OCI-LY1 (cell line): Measurements from ENCODE around the gene DTX2.
"Not testable (repeated sequence)": the region's sequence is repeated elsewhere in the genome, so short reads cannot be mapped to it uniquely, and the experiment has no call there.

Experiments used
- H2AFZ ChIP-seq: fragments of 200-600 bp; sonication (generic), shearing (Covaris generic); 2 replicates; pipeline ENCODE4 v1.6.0; 2014; ENCODE audit warnings: antibody characterized with exemption, mild to moderate bottlenecking, low read length
- H3F3A ChIP-seq: fragments of 200-600 bp; sonication (generic), shearing (Covaris generic); 2 replicates; pipeline ENCODE4 v1.6.0; 2014; ENCODE audit warnings: mild to moderate bottlenecking, antibody characterized with exemption, low read length, moderate library complexity; ENCODE audit not compliant: insufficient read depth
- H3K27ac ChIP-seq: fragments of 200-600 bp; sonication (generic); 2 replicates; pipeline ENCODE4 v1.5.1; 2014; ENCODE audit warnings: low read length, mixed run types, mild to moderate bottlenecking, low read depth; ENCODE audit not compliant: poor library complexity, severe bottlenecking
- H3K27me3 ChIP-seq: fragments of 200-600 bp; sonication (generic); 2 replicates; pipeline ENCODE4 v1.6.0; 2014; ENCODE audit warnings: antibody characterized with exemption, mild to moderate bottlenecking, low read length, moderate library complexity; ENCODE audit not compliant: insufficient read depth
- H3K36me3 ChIP-seq: fragments of 200-600 bp; sonication (generic); 2 replicates; pipeline ENCODE4 v1.6.1; 2014; ENCODE audit warnings: mild to moderate bottlenecking, antibody characterized with exemption, low read length, moderate library complexity, mixed read lengths; ENCODE audit not compliant: insufficient read depth
- H3K4me1 ChIP-seq: fragments of 200-600 bp; sonication (generic); 2 replicates; pipeline ENCODE4 v1.5.1; 2014; ENCODE audit warnings: mild to moderate bottlenecking, low read length, moderate library complexity; ENCODE audit not compliant: insufficient read depth, severe bottlenecking
- H3K4me2 ChIP-seq: fragments of 200-600 bp; sonication (generic), shearing (Covaris generic); 2 replicates; pipeline ENCODE4 v1.6.1; 2014; ENCODE audit warnings: low read length
- H3K4me3 ChIP-seq: fragments of 200-600 bp; sonication (generic); 2 replicates; pipeline ENCODE4 v1.5.1; 2014; ENCODE audit warnings: low read length, low read depth, mild to moderate bottlenecking, mixed read lengths; ENCODE audit not compliant: poor library complexity, severe bottlenecking
- H3K79me2 ChIP-seq: fragments of 200-600 bp; shearing (Covaris generic); 2 replicates; pipeline ENCODE4 v1.6.1; 2016; ENCODE audit warnings: mixed run types, low read length, mixed read lengths; ENCODE audit not compliant: insufficient read depth
- H3K9ac ChIP-seq: fragments of 200-600 bp; sonication (generic), shearing (Covaris generic); 2 replicates; pipeline ENCODE4 v1.6.1; 2014; ENCODE audit warnings: mild to moderate bottlenecking, low read length, mixed read lengths
- H3K9me2 ChIP-seq: fragments of 200-600 bp; sonication (generic), shearing (Covaris generic); 2 replicates; pipeline ENCODE4 v1.6.1; 2014; ENCODE audit warnings: low read depth, mild to moderate bottlenecking, low read length, mixed read lengths
- H3K9me3 ChIP-seq: fragments of 200-600 bp; shearing (Covaris generic); 2 replicates; pipeline ENCODE4 v1.6.1; 2014; ENCODE audit warnings: low read length, mixed read lengths
- H4K20me1 ChIP-seq: fragments of 200-600 bp; sonication (generic), shearing (Covaris generic); 2 replicates; pipeline ENCODE4 v1.6.0; 2016; ENCODE audit warnings: mild to moderate bottlenecking, low read length; ENCODE audit not compliant: insufficient read depth

The DTX2 gene

GRCh38 chr7:76471556-76472221, 10.2 kb downstream of the DTX2 start:
- H3F3A ChIP-seq, H3K27ac ChIP-seq, H3K4me1 ChIP-seq, H3K9me2 ChIP-seq, H2AFZ ChIP-seq, H3K9me3 ChIP-seq, H3K36me3 ChIP-seq, H3K27me3 ChIP-seq, H3K79me2 ChIP-seq, H4K20me1 ChIP-seq, H3K9ac ChIP-seq, H3K4me2 ChIP-seq, H3K4me3 ChIP-seq: not testable (repeated sequence)

DNA sequence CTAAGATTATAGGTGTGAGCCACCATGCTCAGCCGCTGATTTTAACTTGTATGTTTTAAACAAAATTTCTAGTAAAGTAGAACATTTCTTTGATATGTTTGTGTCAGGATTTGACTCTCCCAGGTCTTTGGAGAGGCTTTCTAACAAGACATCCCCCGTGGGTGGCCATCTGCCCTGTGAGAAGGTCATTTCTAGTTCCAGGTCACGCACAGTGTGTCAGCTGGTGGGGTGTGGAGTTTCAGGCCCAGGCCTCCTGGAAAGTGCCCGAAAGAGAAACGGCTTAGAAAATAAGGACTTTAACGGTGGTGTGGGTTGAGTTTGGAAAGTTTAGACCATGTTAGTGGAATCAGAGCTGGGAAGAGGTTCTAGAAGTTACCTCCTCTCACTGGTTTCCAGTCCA, 11.6 kb downstream of the DTX2 start:
- not testable (repeated sequence) for H3K36me3 ChIP-seq, H4K20me1 ChIP-seq, H3K4me2 ChIP-seq, H3K27me3 ChIP-seq, H3K9me2 ChIP-seq, H3K4me3 ChIP-seq, H3K79me2 ChIP-seq, H3K27ac ChIP-seq, H2AFZ ChIP-seq, H3K9ac ChIP-seq, H3F3A ChIP-seq, H3K9me3 ChIP-seq, H3K4me1 ChIP-seq

GRCh38 chr7:76476280-76476679, 14.8 kb downstream of the DTX2 start:
- H3F3A ChIP-seq, H3K9me2 ChIP-seq, H3K4me3 ChIP-seq, H4K20me1 ChIP-seq, H3K36me3 ChIP-seq, H3K9ac ChIP-seq, H3K4me1 ChIP-seq, H3K4me2 ChIP-seq, H2AFZ ChIP-seq, H3K79me2 ChIP-seq, H3K9me3 ChIP-seq, H3K27me3 ChIP-seq, H3K27ac ChIP-seq: not testable (repeated sequence)

GRCh38 chr7:76476742-76477474, 15.4 kb downstream of the DTX2 start:
- not testable (repeated sequence) for H3F3A ChIP-seq, H3K27ac ChIP-seq, H3K4me3 ChIP-seq, H3K4me2 ChIP-seq, H3K9me2 ChIP-seq, H2AFZ ChIP-seq, H3K9me3 ChIP-seq, H3K36me3 ChIP-seq, H3K27me3 ChIP-seq, H3K79me2 ChIP-seq, H3K4me1 ChIP-seq, H3K9ac ChIP-seq, H4K20me1 ChIP-seq

DNA sequence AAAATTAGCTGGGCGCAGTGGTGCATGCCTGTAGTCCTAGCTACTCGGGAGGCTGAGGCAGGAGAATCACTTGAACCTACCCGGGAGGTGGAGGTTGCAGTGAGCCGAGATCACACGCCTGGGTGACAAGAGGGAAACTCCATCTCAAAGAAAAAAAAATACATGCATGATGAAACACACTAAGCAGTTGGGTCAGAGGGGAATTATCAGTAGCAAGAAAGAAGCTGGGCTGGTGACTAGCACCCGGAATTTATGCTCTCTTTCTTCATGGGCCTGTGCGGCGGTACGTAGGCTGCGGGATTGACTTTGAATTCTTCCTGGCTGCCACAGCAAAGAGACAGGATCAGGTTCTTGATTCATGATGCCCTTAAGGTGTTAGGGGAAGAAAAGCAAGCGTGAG, 18.1 kb downstream of the DTX2 start:
- H3K79me2 ChIP-seq, H2AFZ ChIP-seq, H3K4me1 ChIP-seq, H3K27ac ChIP-seq, H3K9me3 ChIP-seq, H3K9ac ChIP-seq, H3K9me2 ChIP-seq, H4K20me1 ChIP-seq, H3K4me3 ChIP-seq, H3F3A ChIP-seq, H3K27me3 ChIP-seq, H3K4me2 ChIP-seq: not testable (repeated sequence)
- peaks cover 11% of the 10 kb centered on the region; the same call in 1 of the 2 replicates for H3K36me3 ChIP-seq

DNA sequence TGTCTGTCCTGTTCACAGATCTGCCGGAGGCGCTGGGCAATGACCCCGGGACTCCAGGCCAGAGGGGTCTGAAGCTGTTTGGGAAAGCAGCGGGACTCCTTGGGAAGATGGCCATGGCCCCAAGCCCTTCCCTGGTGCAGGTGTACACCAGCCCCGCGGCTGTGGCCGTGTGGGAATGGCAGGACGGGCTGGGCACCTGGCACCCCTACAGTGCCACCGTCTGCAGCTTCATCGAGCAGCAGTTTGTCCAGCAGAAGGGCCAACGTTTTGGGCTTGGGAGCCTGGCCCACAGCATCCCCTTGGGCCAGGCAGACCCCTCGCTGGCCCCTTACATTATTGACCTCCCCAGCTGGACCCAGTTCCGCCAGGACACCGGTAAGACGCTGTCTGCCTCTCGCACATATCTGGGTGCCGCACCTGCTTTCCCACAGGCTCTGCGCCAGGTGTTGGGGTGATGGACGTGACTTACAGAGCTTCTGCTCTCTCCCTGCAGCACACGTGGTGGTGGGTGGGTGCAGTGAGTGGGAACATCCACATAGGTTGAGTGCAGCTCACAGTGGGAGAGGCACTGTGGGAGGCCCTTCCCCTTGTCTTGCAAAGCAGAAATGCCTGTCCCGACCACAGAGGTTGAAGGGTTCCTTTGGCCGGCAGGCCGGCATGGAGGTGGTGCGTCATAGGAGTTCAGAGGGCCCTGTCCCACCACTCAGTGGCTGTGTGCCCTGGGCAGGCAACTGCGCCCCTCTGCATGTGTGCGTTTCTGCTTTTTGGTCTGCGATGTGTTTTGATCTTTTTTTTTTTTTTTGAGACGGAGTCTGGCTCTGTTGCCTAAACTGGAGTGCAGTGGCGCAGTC, 19.1 kb downstream of the DTX2 start:
- H3K27ac ChIP-seq, H4K20me1 ChIP-seq, H3K27me3 ChIP-seq, H3K4me3 ChIP-seq, H3K9ac ChIP-seq, H3K4me2 ChIP-seq, H3F3A ChIP-seq, H2AFZ ChIP-seq, H3K9me3 ChIP-seq, H3K79me2 ChIP-seq, H3K9me2 ChIP-seq, H3K4me1 ChIP-seq: not testable (repeated sequence)
- peaks cover 11% of the 10 kb centered on the region; the same call in 1 of the 2 replicates for H3K36me3 ChIP-seq

DNA sequence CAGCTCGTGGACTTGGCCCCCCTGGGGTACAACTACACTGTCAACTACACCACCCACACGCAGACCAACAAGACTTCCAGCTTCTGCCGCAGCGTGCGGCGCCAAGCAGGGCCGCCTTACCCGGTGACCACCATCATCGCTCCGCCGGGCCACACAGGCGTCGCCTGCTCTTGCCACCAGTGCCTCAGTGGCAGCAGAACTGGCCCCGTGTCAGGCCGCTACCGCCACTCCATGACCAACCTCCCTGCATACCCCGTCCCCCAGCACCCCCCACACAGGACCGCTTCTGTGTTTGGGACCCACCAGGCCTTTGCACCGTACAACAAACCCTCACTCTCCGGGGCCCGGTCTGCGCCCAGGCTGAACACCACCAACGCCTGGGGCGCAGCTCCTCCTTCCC, 21.2 kb downstream of the DTX2 start:
- not testable (repeated sequence) for H2AFZ ChIP-seq, H3K27ac ChIP-seq, H3K9me2 ChIP-seq, H3F3A ChIP-seq, H3K9ac ChIP-seq, H3K27me3 ChIP-seq, H3K9me3 ChIP-seq, H3K4me1 ChIP-seq, H3K79me2 ChIP-seq, H4K20me1 ChIP-seq, H3K4me3 ChIP-seq, H3K4me2 ChIP-seq
- peaks cover 11% of the 10 kb centered on the region; the same call in 1 of the 2 replicates for H3K36me3 ChIP-seq
